Gastrocnemius medialis (tissue), 4 donors: Measurements from ENCODE around the gene SLC5A10.

Source experiments
- POLR2A ChIP-seq, 2 donors: fragments of 450-650 bp; IDR thresholded peaks; one replicate each; pipeline ENCODE4 v1.6.1; 2017; ENCODE audit warnings: antibody characterized with exemption in 2 of 2, mild to moderate bottlenecking in 2 of 2, moderate library complexity in 2 of 2
- TF ChIP-seq, protein P1 (sequence below), 5 experiments: fragments of 450-650 bp in 3 of 5; fragments of 200-600 bp in 2 of 5; sonication (generic) in 2 of 5; IDR thresholded peaks in 4 of 5; conservative IDR thresholded peaks in 1 of 5; 1 replicate in 4 of 5; 2 replicates in 1 of 5; pipeline ENCODE4 v1.5.1; 2016 to 2019; ENCODE audit warnings: antibody characterized with exemption in 5 of 5, mild to moderate bottlenecking in 3 of 5, moderate library complexity in 3 of 5

DNA sequence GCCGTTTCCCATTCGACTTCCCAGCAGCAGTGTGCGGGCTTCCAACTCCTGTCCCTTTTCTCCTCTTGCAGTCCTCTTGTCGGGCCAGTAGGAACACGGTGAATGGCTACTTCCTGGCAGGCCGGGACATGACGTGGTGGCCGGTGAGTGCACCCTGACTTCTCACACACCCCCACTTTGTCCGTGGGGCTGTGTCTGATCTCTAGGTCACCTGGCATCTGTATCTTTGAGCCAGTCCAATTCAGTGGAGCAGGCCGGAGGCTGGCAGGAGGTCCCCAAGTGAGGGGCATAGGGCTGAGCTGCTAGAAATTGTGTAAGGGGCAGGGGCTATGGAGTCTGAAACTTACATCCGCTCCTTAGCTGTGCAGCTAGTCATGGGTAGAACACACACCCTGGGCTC is 6.6 kb downstream of the SLC5A10 start:
- TF ChIP-seq, protein P1, sequence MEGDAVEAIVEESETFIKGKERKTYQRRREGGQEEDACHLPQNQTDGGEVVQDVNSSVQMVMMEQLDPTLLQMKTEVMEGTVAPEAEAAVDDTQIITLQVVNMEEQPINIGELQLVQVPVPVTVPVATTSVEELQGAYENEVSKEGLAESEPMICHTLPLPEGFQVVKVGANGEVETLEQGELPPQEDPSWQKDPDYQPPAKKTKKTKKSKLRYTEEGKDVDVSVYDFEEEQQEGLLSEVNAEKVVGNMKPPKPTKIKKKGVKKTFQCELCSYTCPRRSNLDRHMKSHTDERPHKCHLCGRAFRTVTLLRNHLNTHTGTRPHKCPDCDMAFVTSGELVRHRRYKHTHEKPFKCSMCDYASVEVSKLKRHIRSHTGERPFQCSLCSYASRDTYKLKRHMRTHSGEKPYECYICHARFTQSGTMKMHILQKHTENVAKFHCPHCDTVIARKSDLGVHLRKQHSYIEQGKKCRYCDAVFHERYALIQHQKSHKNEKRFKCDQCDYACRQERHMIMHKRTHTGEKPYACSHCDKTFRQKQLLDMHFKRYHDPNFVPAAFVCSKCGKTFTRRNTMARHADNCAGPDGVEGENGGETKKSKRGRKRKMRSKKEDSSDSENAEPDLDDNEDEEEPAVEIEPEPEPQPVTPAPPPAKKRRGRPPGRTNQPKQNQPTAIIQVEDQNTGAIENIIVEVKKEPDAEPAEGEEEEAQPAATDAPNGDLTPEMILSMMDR (IDR thresholded peaks at IDR 0.05 in 4 of 5, conservative IDR thresholded peaks at IDR 0.05 in 1 of 5), result no peak
- no peak for TF ChIP-seq POLR2A (IDR thresholded peaks at IDR 0.05)
